Fibroblast of gingiva (primary cell): ENCODE results near the gene TUBGCP3.

ENCODE experiments used
- DNase-seq: peaks from one replicate; pipeline ENCODE4 v3.0.0-alpha.2; 2011; ENCODE audit warnings: low read depth

TUBGCP3 gene

DNA sequence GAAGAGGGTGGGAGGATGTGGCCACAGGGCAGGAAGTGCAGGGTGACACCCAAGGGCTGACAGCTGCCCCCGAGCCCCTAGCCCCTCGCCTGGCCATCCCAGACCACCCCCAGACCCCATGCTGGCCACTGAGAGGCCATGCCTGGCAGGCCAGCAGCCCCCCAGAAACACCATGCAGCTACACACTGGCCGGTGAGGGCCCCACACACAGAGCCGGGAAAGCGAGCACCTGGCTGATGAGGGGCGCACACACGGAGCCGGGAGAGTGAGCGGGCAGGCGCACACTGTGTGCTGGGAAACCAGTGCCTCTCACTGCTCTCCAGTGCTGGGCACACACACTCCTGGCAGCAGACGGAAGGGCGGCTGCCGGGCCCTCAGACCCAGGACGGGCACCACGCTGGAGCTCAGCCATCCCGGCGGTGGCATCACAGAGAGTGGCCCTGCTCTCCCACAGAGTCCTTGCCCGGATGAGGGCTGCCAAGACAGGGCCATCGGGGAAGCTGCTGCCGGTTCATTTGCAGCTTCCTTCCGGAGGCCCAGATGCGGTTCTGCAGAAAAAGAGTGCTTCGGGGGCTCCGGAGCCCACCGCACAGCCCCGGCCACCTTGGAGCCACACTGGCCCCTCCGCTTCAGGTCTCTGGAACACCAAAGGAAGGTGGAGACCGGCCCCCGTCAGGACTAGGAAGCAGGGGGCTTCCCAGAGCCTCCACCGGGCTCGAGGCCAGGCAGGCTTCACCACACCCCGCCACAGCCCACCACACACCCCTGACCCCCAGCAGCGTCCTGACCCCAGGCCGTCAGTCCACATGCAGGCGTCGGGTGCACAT lies 135.4 kb downstream of the TUBGCP3 start:
- DNase-seq, result no peak

DNA sequence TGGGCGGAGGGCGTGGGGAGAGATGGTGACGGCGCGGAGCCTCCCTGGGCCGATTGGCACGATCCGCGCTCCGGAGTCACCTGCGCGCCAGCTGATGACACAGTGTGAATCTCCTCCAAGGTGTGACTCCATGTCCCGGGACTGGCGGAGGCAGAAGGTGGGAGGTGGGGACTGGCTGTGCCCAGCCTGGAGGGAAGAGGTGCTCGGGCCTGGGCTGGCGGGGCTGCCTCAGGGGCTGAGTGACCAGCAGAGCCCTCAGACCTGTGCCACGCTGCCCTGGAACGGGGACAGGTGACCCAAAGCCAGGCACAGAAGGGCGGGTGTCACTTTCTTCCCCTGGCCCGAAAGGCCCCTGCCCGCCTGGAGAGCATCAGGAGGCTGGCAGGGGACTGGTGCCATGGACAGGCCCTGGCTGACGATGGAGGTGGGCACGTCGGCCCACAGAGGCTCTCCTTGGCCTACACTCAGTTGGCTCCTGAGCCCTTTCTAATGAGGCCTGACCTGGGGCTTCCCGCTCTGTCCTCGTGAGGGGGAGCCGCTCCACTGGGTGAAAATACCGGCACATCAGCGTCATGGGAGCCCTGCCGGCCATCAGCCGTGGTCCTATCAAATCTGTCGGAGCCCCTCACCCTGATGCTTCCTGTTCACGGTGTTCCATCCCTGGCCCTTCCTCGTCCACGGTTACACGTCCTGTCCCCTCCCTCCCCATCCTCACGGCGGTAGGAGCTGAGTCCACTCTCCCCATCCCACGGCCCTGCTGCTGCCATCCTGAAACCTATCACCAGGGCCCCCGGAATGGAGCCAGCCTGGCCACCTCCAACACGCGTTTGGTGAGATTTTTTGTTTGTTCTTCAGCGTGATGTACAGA lies 136.2 kb downstream of the TUBGCP3 start:
- no peak for DNase-seq

DNA sequence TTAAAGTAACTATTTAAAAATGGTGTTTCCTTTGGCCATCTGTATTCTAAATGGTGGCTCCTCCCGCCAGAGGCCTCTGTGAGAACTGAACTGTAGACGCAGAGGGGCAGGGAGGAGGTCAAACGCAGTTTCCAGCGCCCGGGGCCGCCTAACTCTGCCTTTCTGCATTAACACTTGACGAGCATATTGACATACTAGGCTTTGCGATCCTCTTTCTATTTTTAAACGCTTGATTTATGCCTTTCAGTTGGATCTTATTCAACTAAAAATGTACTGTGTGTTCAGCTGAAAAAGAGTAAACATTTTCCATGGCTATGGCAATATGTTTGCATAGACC lies 137.1 kb downstream of the TUBGCP3 start:
- DNase-seq, result no peak

DNA sequence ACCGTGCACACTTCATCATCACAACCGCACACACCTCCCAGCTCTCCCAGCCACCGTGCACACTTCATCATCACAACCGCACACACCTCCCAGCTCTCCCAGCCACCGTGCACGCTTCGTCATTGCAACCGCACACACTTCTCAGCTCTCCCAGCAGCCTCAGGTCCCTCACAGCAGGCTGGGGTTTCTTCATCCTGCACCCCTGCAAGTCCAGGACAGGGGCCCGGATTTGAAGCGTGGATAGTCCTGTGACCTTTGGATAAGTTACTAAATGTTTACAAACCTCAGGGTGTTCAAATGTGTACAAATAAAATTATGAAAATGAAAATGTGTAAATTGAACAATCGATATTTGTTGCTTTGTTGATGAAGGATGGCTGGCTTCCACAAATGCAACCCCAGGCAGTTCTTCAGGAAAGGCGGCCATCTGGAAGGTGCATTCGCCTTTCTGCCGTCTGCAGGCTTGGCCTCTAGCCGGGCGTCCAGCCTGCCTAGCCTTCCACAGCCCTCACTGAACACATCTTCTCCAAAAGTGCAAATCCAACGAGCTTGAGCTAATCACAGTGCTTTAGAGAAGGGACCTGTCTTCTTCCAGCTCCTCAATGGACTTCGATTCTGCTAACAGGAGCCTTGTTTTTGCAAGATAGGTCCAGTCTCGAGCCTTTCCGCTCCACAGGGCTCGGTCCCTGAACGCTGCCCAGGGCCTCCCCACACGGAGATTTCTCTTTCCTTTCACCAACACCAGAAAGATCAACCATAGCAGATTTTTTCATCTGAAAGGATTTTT lies 137.6 kb downstream of the TUBGCP3 start:
- DNase-seq, result no peak

DNA sequence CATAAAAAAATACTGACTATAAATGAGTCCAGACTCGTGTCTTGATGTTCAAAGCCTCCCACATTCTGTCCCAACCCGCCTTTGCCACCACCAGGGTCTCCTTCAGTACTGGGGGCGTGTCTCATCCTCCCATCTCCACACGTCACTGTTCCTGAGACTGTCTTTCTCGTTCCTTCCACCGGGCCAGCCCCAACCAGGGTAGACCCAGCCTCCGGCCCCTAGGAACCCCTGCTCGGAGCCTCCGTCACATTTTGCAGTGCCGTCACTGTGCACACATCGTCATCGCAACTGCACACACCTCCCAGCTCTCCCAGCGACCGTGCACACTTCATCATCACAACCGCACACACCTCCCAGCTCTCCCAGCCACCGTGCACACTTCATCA lies 138.4 kb downstream of the TUBGCP3 start:
- no peak for DNase-seq

DNA sequence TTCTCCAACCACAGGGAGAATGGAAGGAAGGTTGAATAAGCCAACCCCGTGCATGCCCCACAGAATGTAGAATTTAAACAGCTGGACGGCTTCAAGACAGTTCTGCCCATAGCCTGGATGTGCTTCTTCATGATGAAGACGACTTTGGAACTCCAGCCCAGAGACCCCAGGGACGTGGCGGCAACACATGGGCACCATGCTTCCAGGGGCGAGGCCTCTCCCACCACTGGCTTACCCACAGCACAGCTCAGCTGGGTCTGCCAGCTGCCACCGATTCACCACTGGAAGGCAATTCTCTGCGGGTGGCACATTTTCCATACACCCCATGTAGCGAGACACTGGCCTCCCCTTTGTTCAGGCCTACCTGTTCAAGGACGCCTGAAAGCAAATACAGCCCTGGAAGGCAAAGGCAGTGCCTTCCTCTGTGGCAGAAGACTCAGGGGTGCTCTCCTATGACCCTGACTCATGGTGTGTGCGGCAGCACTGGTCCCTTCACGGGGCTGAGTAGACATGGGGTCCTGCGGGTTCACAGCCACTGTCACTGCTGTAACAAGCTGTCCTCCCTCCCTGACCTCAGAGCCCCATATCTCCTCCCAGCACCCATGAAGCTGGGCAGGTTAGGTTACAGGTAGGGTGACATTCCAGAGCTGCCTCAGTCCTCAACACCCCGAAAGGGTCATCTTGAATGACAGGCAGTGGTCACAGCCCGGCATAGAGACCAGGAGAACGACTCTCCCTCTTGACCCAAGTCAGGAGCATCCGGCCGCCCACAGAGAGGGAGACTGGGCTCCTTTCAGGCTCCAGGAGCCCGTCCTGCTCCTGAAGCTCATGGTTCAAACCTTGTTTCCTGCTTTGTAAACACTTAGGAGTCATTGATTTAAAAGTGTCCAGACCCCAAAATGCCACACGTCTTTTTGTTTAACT lies 139.1 kb downstream of the TUBGCP3 start:
- no peak for DNase-seq

DNA sequence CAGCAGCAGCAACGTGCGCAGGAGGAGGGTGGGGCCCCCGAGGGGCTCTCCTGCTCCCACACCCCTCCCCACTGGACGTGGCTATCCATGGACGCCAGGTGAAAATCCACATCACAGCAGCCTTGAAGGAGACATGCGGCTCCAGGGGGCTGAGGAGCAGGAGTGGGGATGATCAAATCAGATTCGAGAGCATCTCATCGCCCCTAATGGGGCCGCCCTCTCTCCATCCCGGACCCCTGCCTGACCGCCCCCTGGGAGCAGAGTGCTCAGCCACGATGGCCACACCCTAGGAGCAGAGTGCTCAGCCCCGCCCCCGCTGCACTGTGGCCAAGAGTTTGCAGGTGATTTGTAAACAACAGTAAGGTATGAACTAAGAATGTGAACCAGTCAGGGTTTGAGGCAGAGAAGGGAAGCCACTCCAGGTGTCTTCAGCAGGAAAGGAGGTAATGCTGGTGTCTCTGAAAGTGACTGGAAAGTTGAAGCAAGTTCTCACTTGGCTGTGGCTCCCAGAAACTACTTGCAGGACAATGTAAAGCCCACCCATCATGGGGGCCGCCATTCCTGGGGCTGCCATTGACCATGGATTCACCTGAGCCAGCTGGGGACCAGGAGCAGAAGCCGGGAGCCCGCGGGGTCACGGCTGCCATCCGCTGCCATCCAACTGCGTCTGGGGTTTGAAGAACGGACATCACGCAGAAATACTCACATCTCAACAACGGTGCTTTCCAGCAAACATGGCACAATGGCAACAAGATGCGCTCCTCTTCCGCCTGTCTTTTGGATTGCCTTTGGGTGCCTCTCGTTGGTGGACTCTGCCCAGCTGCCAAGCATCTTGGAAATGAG lies 140.0 kb downstream of the TUBGCP3 start:
- DNase-seq, result no peak

DNA sequence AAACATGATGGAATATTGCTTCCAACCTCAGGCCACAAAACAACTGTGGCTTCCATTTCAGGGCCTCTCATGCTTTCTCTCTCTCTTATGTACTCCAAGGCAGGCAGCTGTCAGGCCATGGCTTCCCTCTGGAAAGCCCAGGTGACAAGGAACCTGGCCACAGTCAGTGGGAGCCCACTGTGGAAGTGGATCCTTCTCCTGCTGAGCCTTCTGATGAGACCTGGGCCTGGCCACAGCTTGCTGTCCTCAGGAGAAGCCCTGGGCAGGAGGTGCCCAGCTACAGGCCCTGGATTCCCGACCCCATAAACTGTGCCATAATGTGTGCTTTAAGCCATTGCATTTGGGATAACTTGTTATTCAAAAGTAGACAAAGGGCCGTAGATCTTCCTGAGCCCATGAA lies 140.6 kb downstream of the TUBGCP3 start:
- DNase-seq, result no peak

DNA sequence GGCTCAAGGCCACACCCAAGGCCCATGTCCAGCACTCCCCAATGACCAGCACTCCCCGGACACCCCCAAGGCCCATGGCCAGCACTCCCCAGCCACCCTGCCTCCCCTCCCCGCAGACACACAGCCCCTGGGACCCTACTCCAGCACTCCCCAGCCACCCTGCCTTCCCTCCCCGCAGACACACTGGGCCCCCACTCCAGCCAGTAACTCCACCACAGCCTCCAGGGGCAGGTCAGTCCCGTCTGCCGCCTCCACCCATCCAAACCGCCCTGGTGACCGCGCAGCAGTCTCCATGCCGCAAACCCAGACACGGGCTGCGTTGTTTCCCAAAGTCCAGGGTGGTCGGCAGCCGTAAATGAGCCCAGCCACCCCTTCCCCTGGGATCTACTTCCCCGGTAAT lies 141.1 kb downstream of the TUBGCP3 start:
- DNase-seq, result no peak

DNA sequence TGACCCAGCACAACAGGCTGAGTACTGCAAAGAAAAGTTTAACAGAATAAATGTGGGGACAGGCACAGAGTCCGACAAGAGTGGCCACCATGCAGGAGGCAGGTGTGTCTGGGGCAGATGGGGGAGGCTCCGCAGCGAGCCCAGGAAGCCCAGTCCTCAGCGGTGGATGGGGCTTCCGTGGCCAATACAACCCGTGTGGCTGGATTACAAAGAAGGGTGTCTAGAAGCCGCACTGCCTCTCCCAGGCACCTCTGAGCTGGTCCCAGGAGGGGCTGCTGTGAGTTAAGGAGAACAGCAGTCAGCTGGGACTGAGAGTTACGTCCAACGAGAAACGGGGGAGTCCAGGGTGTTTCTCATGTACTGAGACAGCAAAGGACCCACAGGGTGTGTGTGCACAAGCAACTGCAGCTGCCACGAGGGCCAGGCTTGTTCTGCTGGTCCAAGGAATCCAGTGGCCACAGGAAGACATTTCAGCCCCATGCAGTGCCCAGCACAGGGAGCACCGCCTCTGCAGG lies 141.5 kb downstream of the TUBGCP3 start:
- no peak for DNase-seq

DNA sequence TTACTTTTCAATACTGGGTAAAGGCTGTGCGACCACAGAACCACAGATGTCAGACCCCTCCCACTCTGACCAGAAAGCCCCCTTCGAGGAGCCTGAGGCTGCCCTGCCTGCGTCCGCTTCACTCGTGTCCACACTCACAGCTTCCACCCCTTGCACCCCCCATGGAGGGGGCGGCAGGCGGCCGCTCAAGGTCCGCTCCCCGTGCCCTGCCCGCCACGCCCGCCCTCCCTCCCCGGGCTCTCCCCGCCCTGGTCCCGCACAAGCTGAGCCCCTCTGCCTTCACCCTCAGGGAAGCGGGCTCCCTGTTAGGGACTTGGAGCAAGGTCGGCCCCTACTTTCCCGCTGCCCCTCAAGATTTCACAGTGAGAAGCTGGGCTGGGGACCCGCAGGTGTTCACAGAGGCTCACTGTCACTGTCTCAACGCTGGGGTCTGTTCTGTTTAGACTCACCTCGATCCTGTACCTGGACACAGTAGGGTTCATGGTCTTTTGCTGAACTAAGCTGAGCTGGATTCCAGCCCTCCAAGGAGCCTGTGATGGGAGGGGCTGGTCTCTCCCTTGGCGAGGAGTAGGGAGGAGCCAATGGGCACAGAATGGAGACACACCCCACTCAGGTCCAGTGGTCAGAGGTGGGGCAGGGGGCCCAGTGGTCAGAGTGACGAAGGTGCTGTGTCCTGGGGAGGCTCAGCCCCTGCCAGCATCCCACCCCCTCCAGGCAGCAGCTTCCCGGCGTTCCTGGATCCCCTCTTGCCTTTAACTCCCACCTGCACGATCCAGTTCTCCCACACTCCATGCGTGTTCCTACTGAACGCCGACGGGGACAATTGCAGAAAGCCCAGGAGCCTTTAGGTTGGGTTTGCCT lies 142.3 kb downstream of the TUBGCP3 start:
- no peak for DNase-seq

DNA sequence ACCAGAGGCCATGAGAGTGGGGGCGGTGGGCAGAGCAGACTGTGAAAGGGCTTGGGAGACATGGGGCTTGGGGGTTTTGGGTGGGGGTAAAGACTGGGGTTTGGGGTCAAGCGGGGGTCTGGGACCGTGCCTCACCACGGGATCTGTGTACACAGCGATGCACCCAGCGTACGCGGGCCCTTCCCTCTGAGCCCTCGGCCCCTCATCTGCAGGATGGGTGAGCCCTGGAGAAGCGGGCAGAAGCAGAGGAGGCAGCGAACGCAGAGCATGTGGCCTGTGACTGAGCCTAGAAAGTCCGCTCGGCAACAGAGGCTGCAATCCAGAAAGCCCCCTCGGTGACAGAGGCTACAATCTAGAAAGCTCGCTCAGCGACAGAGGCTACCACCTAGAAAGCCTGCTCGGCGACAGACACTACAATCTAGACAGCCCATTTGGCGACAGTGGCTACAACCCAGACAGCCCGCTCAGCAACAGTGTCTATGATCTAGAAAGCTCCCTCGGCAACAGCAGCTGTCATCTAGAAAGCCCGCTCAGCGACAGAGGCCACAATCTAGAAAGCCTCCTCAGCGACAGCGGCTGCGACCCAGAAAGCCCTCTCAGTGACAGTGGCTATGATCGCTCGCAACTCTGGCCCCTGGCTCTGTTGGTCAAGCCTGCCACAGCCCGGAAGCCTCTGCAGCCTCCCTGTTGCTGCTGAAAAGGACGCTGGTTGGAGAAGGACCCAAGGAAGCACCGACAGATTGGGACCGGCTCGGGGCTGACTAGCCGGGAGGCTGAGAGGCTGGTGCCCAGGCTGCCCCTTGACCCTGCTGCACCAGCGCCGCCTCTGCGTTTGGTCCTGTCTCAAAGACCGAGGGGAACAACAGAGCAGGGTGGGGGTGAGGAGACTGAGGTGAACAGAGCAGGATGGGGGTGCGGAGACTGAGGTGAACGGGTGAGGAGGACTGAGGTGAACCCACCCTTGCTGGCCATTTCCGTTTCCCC lies 143.2 kb downstream of the TUBGCP3 start:
- DNase-seq, result no peak

DNA sequence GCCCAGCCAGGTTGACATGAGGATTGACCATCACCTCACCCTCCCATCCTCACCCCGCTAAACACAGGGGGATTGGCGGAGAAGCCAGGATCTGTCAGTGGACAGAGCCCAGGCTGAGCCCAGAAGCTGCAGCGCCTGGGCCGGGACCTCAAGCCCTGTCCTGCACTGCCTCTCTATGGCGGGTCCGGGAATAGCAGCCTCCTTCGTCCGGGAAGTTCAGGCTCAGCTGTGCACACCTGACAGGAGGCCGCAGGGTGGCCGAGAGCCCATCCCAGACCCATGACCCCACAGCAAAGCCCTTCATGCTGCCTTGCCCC lies 144.0 kb downstream of the TUBGCP3 start:
- peak; percentile 26 for DNase-seq

DNA sequence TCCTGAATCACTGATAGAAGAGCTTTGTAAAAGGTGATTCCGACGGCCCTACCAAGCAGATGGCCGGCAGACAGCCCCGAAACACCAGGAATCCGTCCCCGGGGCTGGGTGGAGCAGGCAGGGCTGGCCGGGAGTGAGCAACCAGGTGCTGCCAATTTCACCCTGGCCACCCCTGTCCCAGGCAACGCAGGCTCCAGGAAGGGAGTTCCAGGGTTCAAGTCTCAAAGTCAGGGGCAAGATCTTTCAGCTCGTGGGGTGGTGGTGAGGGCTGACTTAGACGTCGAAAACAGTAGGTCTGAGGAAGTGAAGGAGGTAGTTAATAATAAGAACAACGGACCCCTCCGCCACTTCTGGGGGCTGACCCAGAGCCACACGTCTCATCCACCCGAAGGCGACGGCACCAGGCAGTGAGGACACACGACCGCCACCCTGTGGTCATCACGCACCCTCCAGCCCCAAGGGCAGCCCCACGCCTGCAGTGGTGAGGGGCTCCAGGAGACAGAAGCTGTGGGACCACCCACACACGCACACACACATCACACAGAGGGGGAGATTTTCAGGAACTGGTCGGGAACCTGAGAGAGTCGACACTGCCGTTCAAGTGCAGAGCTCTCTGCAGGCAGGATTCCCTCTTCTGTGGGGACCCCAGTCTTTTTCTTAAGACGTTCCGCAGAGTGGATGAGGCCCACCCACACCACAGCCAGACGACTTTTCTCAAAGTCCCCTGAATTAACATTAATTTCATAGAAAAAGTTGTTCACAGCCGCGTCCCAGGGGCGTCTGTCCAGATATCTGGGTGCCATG lies 144.6 kb downstream of the TUBGCP3 start:
- DNase-seq, result no peak

DNA sequence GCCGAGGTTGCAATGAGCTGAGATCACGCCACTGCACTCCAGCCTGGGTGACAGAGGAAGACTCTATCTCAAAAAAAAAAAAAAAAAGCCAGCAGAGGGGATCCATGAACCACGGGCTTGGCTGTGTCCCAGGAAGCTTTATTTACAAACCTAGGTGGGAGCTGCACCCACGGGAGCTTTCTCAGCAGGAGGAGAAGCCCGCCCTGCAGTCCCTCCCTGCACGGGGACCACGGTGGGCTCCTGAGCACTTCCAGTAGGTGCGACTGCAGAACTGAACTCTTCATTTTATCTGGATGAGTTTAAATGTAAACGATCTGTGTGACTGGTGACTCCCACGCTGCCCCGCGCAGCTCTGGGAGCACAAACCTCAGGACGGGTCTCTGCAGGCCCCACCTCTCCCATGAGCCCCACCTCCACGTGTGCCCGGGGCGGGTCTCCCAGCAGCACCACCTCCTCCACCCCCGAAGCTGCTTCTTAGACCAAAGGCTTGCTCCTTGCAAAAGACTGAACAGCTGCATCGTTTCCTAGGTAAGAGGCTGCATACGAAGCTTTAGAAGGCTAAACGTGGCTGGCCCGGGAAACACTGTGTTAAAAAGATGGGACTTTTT lies 145.4 kb downstream of the TUBGCP3 start:
- no peak for DNase-seq

DNA sequence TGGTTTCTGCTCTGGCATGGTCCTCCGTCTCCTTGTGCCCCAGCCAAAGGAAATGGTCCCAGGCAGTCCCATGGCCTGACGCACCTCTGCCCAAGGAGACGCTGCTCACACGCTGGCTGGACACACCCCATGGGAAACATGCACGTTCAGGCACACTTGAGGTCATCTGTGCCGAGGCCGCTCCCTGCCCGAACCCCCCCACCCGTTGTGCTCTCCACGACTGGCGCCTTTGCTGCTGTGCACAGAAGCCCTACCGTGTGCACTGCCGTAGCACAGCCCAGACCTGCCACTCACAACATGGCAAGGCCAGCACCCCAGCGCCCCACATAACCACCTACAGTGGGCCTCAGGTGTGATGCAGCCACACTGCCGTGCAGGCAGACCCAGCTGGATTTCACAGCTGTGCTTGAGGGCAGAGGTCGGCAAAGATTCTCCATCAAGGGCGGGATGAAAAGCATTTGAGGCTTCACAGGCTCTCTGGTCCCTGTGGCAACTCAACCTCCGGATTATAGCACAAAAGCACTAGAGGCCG lies 146.1 kb downstream of the TUBGCP3 start:
- no peak for DNase-seq

DNA sequence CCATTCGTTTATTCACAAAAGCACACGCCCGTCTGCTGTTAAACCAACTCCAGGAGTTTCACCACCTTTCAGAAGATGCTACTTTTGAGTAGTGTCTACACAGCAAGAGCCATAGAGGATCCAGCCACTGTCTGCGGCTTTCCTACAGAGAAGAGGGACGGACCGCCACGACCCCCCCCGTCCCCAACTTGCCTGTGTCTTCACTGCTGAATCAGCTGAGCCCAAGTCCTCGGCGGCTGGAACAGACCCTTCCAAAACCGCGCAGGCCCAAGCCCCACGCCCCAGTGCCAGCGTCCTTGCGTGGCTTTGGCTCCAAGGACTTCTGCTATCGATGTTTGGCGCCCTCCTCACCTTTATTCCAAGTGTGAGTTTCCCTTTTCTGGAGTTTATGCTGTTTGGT lies 146.7 kb downstream of the TUBGCP3 start:
- no peak for DNase-seq
